HepG2 (cell line): ENCODE measurements around the gene ESPN. TPM values are rescaled to one million over a fixed set of nuclear protein-coding genes. Genes with fewer than 3 reads are reported as not detected.

ENCODE experiments used
- ATAC-seq: fragments of 200-7000 bp; cut with Tn5 transposase; 3 replicates; pipeline ENCODE4 v1.9.1; 2020; ENCODE audit warnings: mild to moderate bottlenecking, moderate library complexity
- BruUV-seq: library from RNA; stranded (reverse); fragments of 400-500 nt; replicated peaks from 2 replicates; lab custom pipeline; 2021; lab: Mats Ljungman, UMichigan
- CTCF ChIA-PET: fragments of 300-600 bp; formaldehyde crosslinking; extraction: SDS; loops from one replicate; lab custom pipeline; 2021; ENCODE audit warnings: low total read pairs, inconsistent platforms, low intra/inter-chr PET ratio; lab: Yijun Ruan, JAX
- POLR2A ChIA-PET: fragments of 350-600 bp; sonication (Branson Sonifier 250); formaldehyde crosslinking; loops from one replicate; lab custom pipeline; 2020; ENCODE audit warnings: antibody characterized with exemption, inconsistent platforms; lab: Yijun Ruan, JAX
- DNase-seq: peaks from one replicate; pipeline ENCODE4 v3.0.0-alpha.2; 2015; ENCODE audit warnings: low spot score
- FAIRE-seq: peaks from 3 replicates; lab custom pipeline; 2011; peaks lifted over from hg19 to GRCh38; lab: Jason Lieb, UNC
- H2AFZ ChIP-seq: one replicate; pipeline ENCODE4 v1.6.1; 2011; ENCODE audit warnings: low read length, inconsistent platforms
- H3K27ac ChIP-seq: fragments of 300-600 bp; 3 replicates; pipeline ENCODE4 v1.8.0; 2011; ENCODE audit warnings: mixed run types, mild to moderate bottlenecking, mixed read lengths, low read length, inconsistent platforms; ENCODE audit not compliant: insufficient read depth; ENCODE audit errors: extremely low read length
- H3K27me3 ChIP-seq, 2 experiments: fragments of 200-600 bp in 1 of 2; 2 replicates in 1 of 2; 3 replicates in 1 of 2; pipeline versions ENCODE4 v1.6.0 to v1.8.0; 2011; ENCODE audit warnings: low read length in 2 of 2, mild to moderate bottlenecking in 2 of 2, moderate library complexity in 2 of 2, inconsistent platforms in 1 of 2; ENCODE audit not compliant: insufficient read depth in 2 of 2, control insufficient read depth in 1 of 2
- H3K36me3 ChIP-seq, 2 experiments: fragments of 200-600 bp in 1 of 2; replicated peaks in 1 of 2; 2 replicates in 1 of 2; 3 replicates in 1 of 2; pipeline versions ENCODE4 v1.5.1 to v1.8.0; 2011; ENCODE audit warnings: low read length in 2 of 2, inconsistent platforms in 1 of 2; ENCODE audit not compliant: insufficient read depth in 2 of 2, control insufficient read depth in 1 of 2
- H3K4me1 ChIP-seq: 2 replicates; pipeline ENCODE4 v1.5.1; 2012; ENCODE audit warnings: low read length, inconsistent platforms; ENCODE audit not compliant: insufficient read depth
- H3K4me2 ChIP-seq: 2 replicates; pipeline ENCODE4 v1.6.0; 2011; ENCODE audit warnings: low read depth, low read length, inconsistent platforms
- H3K4me3 ChIP-seq, 3 experiments: fragments of 200-600 bp in 1 of 3; sonication (generic), shearing (Covaris generic) in 1 of 3; replicated peaks in 1 of 3; 2 replicates each; pipeline ENCODE4 v1.5.1; 2011 to 2016; ENCODE audit warnings: low read length in 3 of 3, inconsistent platforms in 2 of 3, low read depth in 2 of 3, mild to moderate bottlenecking in 2 of 3, control low read depth in 1 of 3, mixed read lengths in 1 of 3; ENCODE audit not compliant: insufficient read depth in 1 of 3
- H3K79me2 ChIP-seq: one replicate; pipeline ENCODE4 v1.6.1; 2011; ENCODE audit warnings: low read length, inconsistent platforms; ENCODE audit not compliant: insufficient read depth
- H3K9ac ChIP-seq: 2 replicates; pipeline ENCODE4 v1.6.0; 2011; ENCODE audit warnings: mild to moderate bottlenecking, low read depth, low read length, inconsistent platforms; ENCODE audit not compliant: insufficient read depth
- H3K9me3 ChIP-seq: 2 replicates; pipeline ENCODE4 v1.5.1; 2012; ENCODE audit warnings: mild to moderate bottlenecking, low read length
- H4K20me1 ChIP-seq: 2 replicates; pipeline ENCODE4 v1.6.0; 2011; ENCODE audit warnings: inconsistent platforms, mild to moderate bottlenecking, low read length, moderate library complexity; ENCODE audit not compliant: insufficient read depth
- CHD4 ChIP-seq: fragments of 200-600 bp; sonication (generic); IDR thresholded peaks from 2 replicates; pipeline ENCODE4 v1.7.0; 2017; ENCODE audit warnings: mild to moderate bottlenecking, low read length, borderline replicate concordance
- KDM1A ChIP-seq: IDR thresholded peaks from 2 replicates; pipeline ENCODE4 v1.6.1; 2016; ENCODE audit warnings: missing compliant biosample characterization
- KLF11 ChIP-seq: IDR thresholded peaks from 2 replicates; pipeline ENCODE4 v1.6.1; 2016; ENCODE audit warnings: missing compliant biosample characterization
- RAD51 ChIP-seq: fragments of 450-650 bp; IDR thresholded peaks from 2 replicates; pipeline ENCODE4 v1.6.1; 2016; ENCODE audit warnings: borderline replicate concordance
- SMC3 ChIP-seq: IDR thresholded peaks from 2 replicates; pipeline ENCODE4 v1.6.1; 2011; ENCODE audit warnings: low read length, improper control_type of control experiment
- SOX5 ChIP-seq: IDR thresholded peaks from 2 replicates; pipeline ENCODE4 v1.6.1; 2016; ENCODE audit warnings: borderline replicate concordance
- TCF7L2 ChIP-seq: IDR thresholded peaks from 2 replicates; pipeline ENCODE4 v1.6.1; 2011; ENCODE audit warnings: mild to moderate bottlenecking, low read depth, low read length, moderate library complexity
- YEATS4 ChIP-seq: sonication (generic); formaldehyde crosslinking; IDR thresholded peaks from 2 replicates; pipeline ENCODE4 v1.4.0; 2020; ENCODE audit warnings: missing genetic modification reagents, borderline replicate concordance
- ZMYM3 ChIP-seq: sonication (generic); formaldehyde crosslinking; IDR thresholded peaks from 2 replicates; pipeline ENCODE4 v1.5.1; 2020; ENCODE audit warnings: mild to moderate bottlenecking, missing genetic modification reagents
- ZNF629 ChIP-seq: sonication (generic); formaldehyde crosslinking; conservative IDR thresholded peaks from 2 replicates; pipeline ENCODE4 v1.5.0; 2020; ENCODE audit warnings: missing genetic modification reagents
- ZNF747 ChIP-seq: sonication (generic); formaldehyde crosslinking; IDR thresholded peaks from 2 replicates; pipeline ENCODE4 v1.8.1; 2023; ENCODE audit warnings: missing genetic modification reagents, mild to moderate bottlenecking, borderline replicate concordance
- WGBS: methylation state at CpG from one replicate; pipeline ENCODE4 v1.1.6; 2017; ENCODE audit warnings: low lambda C conversion rate; 5-methylcytosine and 5-hydroxymethylcytosine counted together
- in situ Hi-C: cut with HindIII; loops from 2 replicates; pipeline ENCODE4 v1.10.0; 2017; ENCODE audit warnings: low pct_unique_long_range_greater_than_20kb; ENCODE audit not compliant: extremely low pct_ligation_motif_present
- intact Hi-C: fragments of 100-400 bp; cut with micrococcal nuclease; formaldehyde crosslinking; loops from one replicate; pipeline ENCODE4 v1.10.0; 2022; ENCODE audit not compliant: unreplicated experiment
- polyA plus RNA-seq, 8 experiments: library from polyadenylated mRNA; depleted of rRNA in 3 of 8; stranded (reverse) in 7 of 8; unstranded in 1 of 8; fragments of >200 nt; fragmentation: Illumina TruSeq in 4 of 8; extraction: Trizol in 4 of 8; gene quantifications; 2 replicates each; pipeline versions ENCODE4 v1.2.1 to v1.2.3, GENCODE V29; 2011 to 2016; ENCODE audit warnings: low read depth in 4 of 8, missing spikeins in 1 of 8, mixed read lengths in 1 of 8; ENCODE audit not compliant: insufficient read depth in 1 of 8
- total RNA-seq, 5 experiments: library from RNA; depleted of rRNA; stranded (reverse); fragments of >200 nt; fragmentation: Illumina TruSeq; extraction: Trizol; gene quantifications; 2 replicates each; pipeline ENCODE4 v1.2.3, GENCODE V29; 2016; ENCODE audit warnings: low read depth in 1 of 5
- TF ChIP-seq, protein P1 (sequence below): sonication (generic); formaldehyde crosslinking; IDR thresholded peaks from 2 replicates; pipeline ENCODE4 v1.5.0; 2020; ENCODE audit warnings: mild to moderate bottlenecking, missing genetic modification reagents, moderate library complexity

ESPN gene
- total and polyA plus RNA-seq, 2 of the 13 experiments (the other 11 are each of a cell fraction or from before 2014, with no cell fraction given): 48.6 to 54.2 TPM

GRCh38 chr1:6501279-6501813, 76.8 kb downstream of the ESPN start:
- CTCF ChIA-PET: no interaction called here
- POLR2A ChIA-PET: interaction anchor here (0.5 kb wide), 1 partner anchor 51 kb away, joined by 3 read pairs; no protein-coding TSS in a partner anchor

More at GRCh38 chr1:6501279-6501813, 76.8 kb downstream of the ESPN start:
- H3K36me3 ChIP-seq: no peaks in the 10 kb centered on the region
- H3K9ac ChIP-seq: no peak overlapping the region
- BruUV-seq: no TSS peak
- H3K4me3 ChIP-seq: no peak overlapping the region
- TF ChIP-seq RAD51 (no peak), SMC3 (no peak), ZNF747 (CRISPR knock-in tag) (no peak), KDM1A (CRISPR knock-in tag) (0 out of 2 replicates have a peak, but pooled peaks have one; percentile 59), CHD4 (0 out of 2 replicates have a peak, but pooled peaks have one; percentile 45), TCF7L2 (no peak), ZMYM3 (peak; percentile 90), YEATS4 (CRISPR knock-in tag) (no peak), ZNF629 (CRISPR knock-in tag) (peak; percentile 98), SOX5 (CRISPR knock-in tag) (no peak), KLF11 (CRISPR knock-in tag) (no peak)
- TF ChIP-seq, protein P1, sequence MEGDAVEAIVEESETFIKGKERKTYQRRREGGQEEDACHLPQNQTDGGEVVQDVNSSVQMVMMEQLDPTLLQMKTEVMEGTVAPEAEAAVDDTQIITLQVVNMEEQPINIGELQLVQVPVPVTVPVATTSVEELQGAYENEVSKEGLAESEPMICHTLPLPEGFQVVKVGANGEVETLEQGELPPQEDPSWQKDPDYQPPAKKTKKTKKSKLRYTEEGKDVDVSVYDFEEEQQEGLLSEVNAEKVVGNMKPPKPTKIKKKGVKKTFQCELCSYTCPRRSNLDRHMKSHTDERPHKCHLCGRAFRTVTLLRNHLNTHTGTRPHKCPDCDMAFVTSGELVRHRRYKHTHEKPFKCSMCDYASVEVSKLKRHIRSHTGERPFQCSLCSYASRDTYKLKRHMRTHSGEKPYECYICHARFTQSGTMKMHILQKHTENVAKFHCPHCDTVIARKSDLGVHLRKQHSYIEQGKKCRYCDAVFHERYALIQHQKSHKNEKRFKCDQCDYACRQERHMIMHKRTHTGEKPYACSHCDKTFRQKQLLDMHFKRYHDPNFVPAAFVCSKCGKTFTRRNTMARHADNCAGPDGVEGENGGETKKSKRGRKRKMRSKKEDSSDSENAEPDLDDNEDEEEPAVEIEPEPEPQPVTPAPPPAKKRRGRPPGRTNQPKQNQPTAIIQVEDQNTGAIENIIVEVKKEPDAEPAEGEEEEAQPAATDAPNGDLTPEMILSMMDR (CRISPR knock-in tag): peak; percentile 20; the same call in 1 of the 2 replicates
- H3K9me3 ChIP-seq: no peaks in the 10 kb centered on the region
- no peak for FAIRE-seq
- intact Hi-C loops (no loop called here), in situ Hi-C loops (no loop called here)
- H3K4me1 ChIP-seq: peaks cover 58% of the 10 kb centered on the region
- whole genome bisulfite sequencing: 23% methylated on average over 9 of the region's 10 CpGs
- H3K4me2 ChIP-seq: no peak overlapping the region
- no peak for ATAC-seq
- no peaks in the 10 kb centered on the region for H4K20me1 ChIP-seq
- no peak overlapping the region for H3K27ac ChIP-seq
- H3K79me2 ChIP-seq: no peaks in the 10 kb centered on the region
- no peak overlapping the region for H2AFZ ChIP-seq
- H3K27me3 ChIP-seq: peaks cover 34 to 84% of the 10 kb centered on the region in 2 experiments; a peak in 4 of 5 replicates
- DNase-seq: no peak
